Liver (tissue), 9 donors: Measurements from ENCODE around the gene ADGRF1. TPM values are rescaled to one million over a fixed set of nuclear protein-coding genes. Genes with fewer than 3 reads are reported as not detected.

Source experiments
- DNase-seq: peaks from one replicate; pipeline ENCODE4 v3.0.0-alpha.2; 2017; ENCODE audit warnings: low spot score
- H3K27ac ChIP-seq, 2 donors: one replicate each; pipeline ENCODE4 v1.7.0; 2013; ENCODE audit warnings: inconsistent platforms in 2 of 2, low read length in 2 of 2, control low read depth in 1 of 2, low read depth in 1 of 2, mild to moderate bottlenecking in 1 of 2
- H3K27me3 ChIP-seq, 4 donors: one replicate each; pipeline versions ENCODE4 v1.6.1 to v1.7.0; 2013; ENCODE audit warnings: low read length in 3 of 4, inconsistent platforms in 1 of 4, mild to moderate bottlenecking in 1 of 4, moderate library complexity in 1 of 4; ENCODE audit not compliant: control insufficient read depth in 4 of 4, insufficient read depth in 4 of 4
- H3K36me3 ChIP-seq, 4 donors: one replicate each; pipeline versions ENCODE4 v1.6.1 to v1.7.0; 2013; ENCODE audit warnings: low read length in 3 of 4, mild to moderate bottlenecking in 3 of 4, low read depth in 1 of 4, moderate library complexity in 1 of 4; ENCODE audit not compliant: control insufficient read depth in 4 of 4, insufficient read depth in 3 of 4
- H3K4me1 ChIP-seq, 4 donors: one replicate each; pipeline versions ENCODE4 v1.6.1 to v1.7.0; 2013; ENCODE audit warnings: low read length in 3 of 4, mild to moderate bottlenecking in 3 of 4, moderate library complexity in 1 of 4; ENCODE audit not compliant: control insufficient read depth in 4 of 4, insufficient read depth in 4 of 4
- H3K4me3 ChIP-seq, 3 donors: one replicate each; pipeline versions ENCODE4 v1.6.1 to v1.7.0; 2013; ENCODE audit warnings: low read length in 3 of 3, control low read depth in 1 of 3, low read depth in 1 of 3, mild to moderate bottlenecking in 1 of 3
- H3K9ac ChIP-seq, 2 donors: one replicate each; pipeline ENCODE4 v1.7.0; 2013; ENCODE audit warnings: low read length in 2 of 2, mild to moderate bottlenecking in 2 of 2, moderate library complexity in 2 of 2, control low read depth in 1 of 2, low read depth in 1 of 2
- H3K9me3 ChIP-seq, 4 donors: one replicate each; pipeline versions ENCODE4 v1.6.1 to v1.7.0; 2013; ENCODE audit warnings: low read length in 3 of 4; ENCODE audit not compliant: control insufficient read depth in 4 of 4
- ATF3 ChIP-seq: IDR thresholded peaks from 2 replicates; pipeline ENCODE4 v1.6.1; 2016; ENCODE audit warnings: antibody characterized with exemption
- EGR1 ChIP-seq, 2 donors: IDR thresholded peaks; 2 replicates each; pipeline ENCODE4 v1.6.1; 2016 to 2018; ENCODE audit warnings: antibody characterized with exemption in 2 of 2, low read depth in 2 of 2
- FOXA1 ChIP-seq: IDR thresholded peaks from 2 replicates; pipeline ENCODE4 v1.6.1; 2016; ENCODE audit warnings: antibody characterized with exemption
- FOXA2 ChIP-seq: IDR thresholded peaks from 2 replicates; pipeline ENCODE4 v1.6.1; 2016; ENCODE audit warnings: antibody characterized with exemption
- GABPA ChIP-seq, 2 donors: IDR thresholded peaks in 1 of 2; conservative IDR thresholded peaks in 1 of 2; 2 replicates each; pipeline ENCODE4 v1.6.1; 2016; ENCODE audit warnings: antibody characterized with exemption in 2 of 2, mild to moderate bottlenecking in 1 of 2, moderate library complexity in 1 of 2
- HNF4A ChIP-seq, 2 donors: conservative IDR thresholded peaks; 2 replicates each; pipeline ENCODE4 v1.6.1; 2016; ENCODE audit warnings: antibody characterized with exemption in 2 of 2, mild to moderate bottlenecking in 2 of 2
- HNF4G ChIP-seq: IDR thresholded peaks from 2 replicates; pipeline ENCODE4 v1.6.1; 2016; ENCODE audit warnings: antibody characterized with exemption
- JUND ChIP-seq, 2 donors: IDR thresholded peaks; 2 replicates each; pipeline ENCODE4 v1.6.1; 2016; ENCODE audit warnings: antibody characterized with exemption in 2 of 2
- NR2F2 ChIP-seq: IDR thresholded peaks from 2 replicates; pipeline ENCODE4 v1.6.1; 2016; ENCODE audit warnings: antibody characterized with exemption
- RAD21 ChIP-seq, 2 donors: IDR thresholded peaks; 2 replicates each; pipeline ENCODE4 v1.6.1; 2016; ENCODE audit warnings: antibody characterized with exemption in 2 of 2, mild to moderate bottlenecking in 2 of 2
- REST ChIP-seq: IDR thresholded peaks from 2 replicates; pipeline ENCODE4 v1.6.1; 2016; ENCODE audit warnings: antibody characterized with exemption, mild to moderate bottlenecking
- RXRA ChIP-seq, 2 donors: IDR thresholded peaks; 2 replicates each; pipeline ENCODE4 v1.6.1; 2017 to 2018; ENCODE audit warnings: antibody characterized with exemption in 2 of 2, mild to moderate bottlenecking in 1 of 2
- SP1 ChIP-seq: IDR thresholded peaks from 2 replicates; pipeline ENCODE4 v1.6.1; 2018; ENCODE audit warnings: antibody characterized with exemption, mild to moderate bottlenecking
- TAF1 ChIP-seq: conservative IDR thresholded peaks from 2 replicates; pipeline ENCODE4 v1.6.1; 2016; ENCODE audit warnings: antibody characterized with exemption, mild to moderate bottlenecking
- YY1 ChIP-seq: IDR thresholded peaks from 2 replicates; pipeline ENCODE4 v1.6.1; 2016; ENCODE audit warnings: antibody characterized with exemption, mild to moderate bottlenecking
- ZBTB33 ChIP-seq: IDR thresholded peaks from 2 replicates; pipeline ENCODE4 v1.6.1; 2016; ENCODE audit warnings: antibody characterized with exemption
- WGBS: extraction: QIAGEN DNeasy Blood & Tissue Kit; methylation state at CpG from one replicate; pipeline ENCODE4 v1.1.7; 2013; 5-methylcytosine and 5-hydroxymethylcytosine counted together
- polyA plus RNA-seq, 2 donors: library from polyadenylated mRNA; stranded (reverse) in 1 of 2; unstranded in 1 of 2; fragments of 200-250 nt in 1 of 2; fragments of >200 nt in 1 of 2; fragmentation: Nextera tagmentation in 1 of 2; extraction: Ambion mirVana in 1 of 2; gene quantifications; one replicate each; pipeline versions ENCODE4 v1.2.1 to v1.2.3, GENCODE V29; 2013 to 2015
- total RNA-seq, 2 donors: library from RNA; depleted of rRNA; stranded (reverse); fragments of >200 nt; gene quantifications; one replicate each; pipeline ENCODE4 v1.2.3, GENCODE V29; 2014
- TF ChIP-seq, protein P1 (sequence below): IDR thresholded peaks from 2 replicates; pipeline ENCODE4 v1.6.1; 2016; ENCODE audit warnings: antibody characterized with exemption
- TF ChIP-seq, protein P2 (sequence below): fragments of 150-350 bp; IDR thresholded peaks from 2 replicates; pipeline ENCODE4 v1.5.1; 2017; ENCODE audit warnings: improper control_type of control experiment, low read depth, low read length; ENCODE audit not compliant: missing input control
- donor health status: healthy.
- donor health status: healthy.
- donor health status: healthy.
- donor health status: healthy.
- donor health status: healthy.

Gene ADGRF1
- total and polyA plus RNA-seq, 4 donors, result 0.01 TPM; not detected in 3

DNA sequence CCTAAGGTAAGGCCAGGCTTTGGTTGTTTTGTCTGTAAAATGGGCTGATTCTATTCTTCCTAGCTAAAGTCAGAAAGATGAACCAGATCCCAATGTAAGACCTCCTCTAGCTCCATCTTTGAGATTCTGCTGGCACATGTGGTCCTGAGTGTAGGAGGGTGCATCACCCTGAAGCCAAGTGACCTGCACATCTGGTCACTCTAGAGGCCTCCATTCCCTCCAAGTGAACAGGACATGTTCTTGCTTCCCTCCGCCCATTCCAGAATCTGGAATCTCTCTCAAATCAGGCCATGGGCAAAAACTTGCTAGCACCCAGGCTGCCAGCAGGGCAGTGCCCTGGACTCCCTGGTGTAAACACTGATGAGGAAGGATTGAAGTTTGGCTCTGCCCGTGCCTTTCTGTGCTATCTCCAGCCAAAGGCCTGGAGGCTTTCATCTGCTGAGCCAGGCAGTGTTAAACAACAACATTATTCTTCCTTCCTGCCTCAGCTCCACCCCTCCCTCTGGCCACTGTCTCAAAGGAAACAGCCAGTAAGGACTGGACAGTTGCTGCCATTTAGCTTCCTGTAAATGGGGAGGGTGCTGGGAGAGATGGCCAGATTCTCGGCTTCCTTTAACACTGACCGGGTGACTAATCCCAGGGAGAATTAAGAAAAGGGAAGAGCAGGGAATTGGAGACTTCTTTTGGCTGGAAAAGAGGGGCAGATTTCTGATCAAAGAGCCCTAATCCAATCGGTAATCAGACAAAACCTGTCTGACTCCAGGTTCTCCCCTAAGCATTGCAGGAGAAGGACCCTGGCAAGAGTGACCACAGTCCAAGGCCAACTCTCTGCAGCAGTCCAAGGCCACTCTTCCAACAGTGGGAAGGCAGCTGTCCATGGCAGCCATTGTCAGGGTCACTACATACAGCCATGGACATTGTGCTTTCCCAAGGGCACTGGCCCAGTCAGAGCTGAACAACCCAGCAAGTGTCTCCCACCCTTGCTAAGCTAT is 19.5 kb upstream of the ADGRF1 start:
- 67% methylated on average over 5 of the region's 5 CpGs for WGBS
- no peaks in the 10 kb centered on the region for H3K36me3 ChIP-seq
- no peak overlapping the region for H3K27ac ChIP-seq
- H3K9me3 ChIP-seq, result peaks cover 0 to 4% (median 1%) of the 10 kb centered on the region in 4 donors
- DNase-seq, result no peak
- no peak overlapping the region for H3K9ac ChIP-seq
- no peak for TF ChIP-seq RAD21 (IDR thresholded peaks at IDR 0.05)
- TF ChIP-seq ZBTB33, result no peak
- no peak for TF ChIP-seq HNF4A (conservative IDR thresholded peaks at IDR 0.05)
- no peak for TF ChIP-seq FOXA1
- no peak for TF ChIP-seq EGR1 (IDR thresholded peaks at IDR 0.05; ENCODE audit: low read depth in 2 of 2)
- TF ChIP-seq, protein P1, sequence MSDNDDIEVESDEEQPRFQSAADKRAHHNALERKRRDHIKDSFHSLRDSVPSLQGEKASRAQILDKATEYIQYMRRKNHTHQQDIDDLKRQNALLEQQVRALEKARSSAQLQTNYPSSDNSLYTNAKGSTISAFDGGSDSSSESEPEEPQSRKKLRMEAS, result no peak
- TF ChIP-seq RXRA (IDR thresholded peaks at IDR 0.05), result no peak
- TF ChIP-seq SP1, result no peak
- no peak for TF ChIP-seq YY1
- TF ChIP-seq NR2F2, result no peak
- TF ChIP-seq HNF4G, result no peak
- no peak for TF ChIP-seq ATF3
- TF ChIP-seq, protein P2, sequence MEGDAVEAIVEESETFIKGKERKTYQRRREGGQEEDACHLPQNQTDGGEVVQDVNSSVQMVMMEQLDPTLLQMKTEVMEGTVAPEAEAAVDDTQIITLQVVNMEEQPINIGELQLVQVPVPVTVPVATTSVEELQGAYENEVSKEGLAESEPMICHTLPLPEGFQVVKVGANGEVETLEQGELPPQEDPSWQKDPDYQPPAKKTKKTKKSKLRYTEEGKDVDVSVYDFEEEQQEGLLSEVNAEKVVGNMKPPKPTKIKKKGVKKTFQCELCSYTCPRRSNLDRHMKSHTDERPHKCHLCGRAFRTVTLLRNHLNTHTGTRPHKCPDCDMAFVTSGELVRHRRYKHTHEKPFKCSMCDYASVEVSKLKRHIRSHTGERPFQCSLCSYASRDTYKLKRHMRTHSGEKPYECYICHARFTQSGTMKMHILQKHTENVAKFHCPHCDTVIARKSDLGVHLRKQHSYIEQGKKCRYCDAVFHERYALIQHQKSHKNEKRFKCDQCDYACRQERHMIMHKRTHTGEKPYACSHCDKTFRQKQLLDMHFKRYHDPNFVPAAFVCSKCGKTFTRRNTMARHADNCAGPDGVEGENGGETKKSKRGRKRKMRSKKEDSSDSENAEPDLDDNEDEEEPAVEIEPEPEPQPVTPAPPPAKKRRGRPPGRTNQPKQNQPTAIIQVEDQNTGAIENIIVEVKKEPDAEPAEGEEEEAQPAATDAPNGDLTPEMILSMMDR, result no peak
- no peak for TF ChIP-seq FOXA2
- no peak for TF ChIP-seq TAF1
- no peak overlapping the region for H3K4me3 ChIP-seq
- no peaks in the 10 kb centered on the region for H3K27me3 ChIP-seq
- H3K4me1 ChIP-seq, result no peaks in the 10 kb centered on the region

DNA sequence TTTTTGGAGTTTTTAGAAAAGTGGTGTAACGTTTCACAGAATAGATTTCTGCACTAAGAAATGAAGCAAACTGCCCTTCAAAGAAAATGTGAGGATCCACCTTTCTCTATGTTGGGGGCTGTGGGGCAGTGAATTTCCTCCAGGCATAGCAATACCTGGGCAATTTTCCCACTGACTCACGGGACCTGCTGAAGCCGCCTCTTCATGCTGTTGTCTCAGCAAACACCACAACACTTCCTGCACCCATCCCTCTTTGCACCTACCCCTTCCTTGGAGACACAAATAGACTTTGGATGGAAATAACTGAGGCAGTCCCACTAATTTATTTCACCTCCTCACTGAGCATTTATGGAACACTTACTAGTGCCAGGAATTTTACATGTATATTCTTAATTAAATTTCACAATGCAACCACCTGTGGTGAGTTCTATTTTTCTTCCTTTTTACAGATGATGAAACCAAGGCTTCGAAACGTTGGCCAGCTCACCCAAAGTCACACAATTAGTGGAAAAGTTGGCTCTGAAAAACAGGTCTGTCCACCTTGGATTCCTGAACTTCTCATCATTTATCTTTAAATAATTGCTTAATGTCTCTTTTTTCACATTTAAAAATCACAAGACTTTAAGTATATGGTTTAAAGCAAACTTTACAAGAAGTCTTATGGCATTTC is 17.2 kb upstream of the ADGRF1 start:
- H3K27ac ChIP-seq, result no peak overlapping the region
- no peaks in the 10 kb centered on the region for H3K4me1 ChIP-seq
- no peak for TF ChIP-seq FOXA2
- TF ChIP-seq, protein P1, result no peak
- no peak for TF ChIP-seq YY1
- no peak for TF ChIP-seq RAD21 (IDR thresholded peaks at IDR 0.05)
- TF ChIP-seq HNF4G, result no peak
- no peak for TF ChIP-seq EGR1 (IDR thresholded peaks at IDR 0.05; ENCODE audit: low read depth in 2 of 2)
- no peak for TF ChIP-seq ATF3
- no peak for TF ChIP-seq ZBTB33
- no peak for TF ChIP-seq REST
- TF ChIP-seq GABPA (IDR thresholded peaks at IDR 0.05 in 1 of 2, conservative IDR thresholded peaks at IDR 0.05 in 1 of 2), result no peak
- TF ChIP-seq JUND (IDR thresholded peaks at IDR 0.05), result no peak
- no peak for TF ChIP-seq SP1
- TF ChIP-seq FOXA1, result no peak
- no peak for TF ChIP-seq HNF4A (conservative IDR thresholded peaks at IDR 0.05)
- no peak overlapping the region for H3K4me3 ChIP-seq
- H3K36me3 ChIP-seq, result no peaks in the 10 kb centered on the region
- H3K9me3 ChIP-seq, result peaks cover 0 to 4% (median 1%) of the 10 kb centered on the region in 4 donors
- H3K9ac ChIP-seq, result no peak overlapping the region
- no peaks in the 10 kb centered on the region for H3K27me3 ChIP-seq
- 79% methylated on average over 5 of the region's 5 CpGs for WGBS
- DNase-seq, result no peak
